HepG2 (cell line): ENCODE results near the gene CNTD1. TPM values are rescaled to one million over a fixed set of nuclear protein-coding genes. Genes with fewer than 3 reads are reported as not detected.

ENCODE experiments used
- ATF7 ChIP-seq, 2 experiments: fragments of 450-650 bp in 1 of 2; sonication (generic) in 1 of 2; formaldehyde crosslinking in 1 of 2; IDR thresholded peaks; 2 replicates each; pipeline versions ENCODE4 v1.4.0 to v1.6.1; 2016 to 2020; ENCODE audit warnings: antibody characterized with exemption in 1 of 2, mild to moderate bottlenecking in 1 of 2, missing genetic modification reagents in 1 of 2
- BORCS8-MEF2B ChIP-seq: sonication (generic); formaldehyde crosslinking; IDR thresholded peaks from 2 replicates; pipeline ENCODE4 v1.8.0; 2022; ENCODE audit warnings: mild to moderate bottlenecking, missing genetic modification reagents
- CREM ChIP-seq, 2 experiments: sonication (generic) in 1 of 2; formaldehyde crosslinking in 1 of 2; IDR thresholded peaks; 2 replicates each; pipeline versions ENCODE4 v1.4.0 to v1.6.1; 2016 to 2020; ENCODE audit warnings: antibody characterized with exemption in 1 of 2, mild to moderate bottlenecking in 1 of 2, missing genetic modification reagents in 1 of 2
- GFI1 ChIP-seq: sonication (generic); formaldehyde crosslinking; IDR thresholded peaks from 2 replicates; pipeline ENCODE4 v1.5.0; 2020; ENCODE audit warnings: missing genetic modification reagents, mild to moderate bottlenecking, borderline replicate concordance
- MEF2D ChIP-seq: sonication (generic); formaldehyde crosslinking; IDR thresholded peaks from 2 replicates; pipeline ENCODE4 v1.5.1; 2020; ENCODE audit warnings: mild to moderate bottlenecking, missing genetic modification reagents
- NFE2L1 ChIP-seq: sonication (generic); formaldehyde crosslinking; IDR thresholded peaks from 2 replicates; pipeline ENCODE4 v1.4.0; 2020; ENCODE audit warnings: missing genetic modification reagents, mild to moderate bottlenecking, borderline replicate concordance
- NR2C2 ChIP-seq: sonication (generic); formaldehyde crosslinking; IDR thresholded peaks from 2 replicates; pipeline ENCODE4 v1.4.0; 2020; ENCODE audit warnings: missing genetic modification reagents, mild to moderate bottlenecking, moderate library complexity, borderline replicate concordance
- SNRNP70 ChIP-seq: fragments of 200-400 bp; formaldehyde crosslinking; IDR thresholded peaks from 2 replicates; pipeline ENCODE4 v1.6.1; 2017; ENCODE audit warnings: mild to moderate bottlenecking, low read depth, low read length, moderate library complexity
- TBX2 ChIP-seq: sonication (generic); formaldehyde crosslinking; IDR thresholded peaks from 2 replicates; pipeline ENCODE4 v1.5.0; 2020; ENCODE audit warnings: missing genetic modification reagents, mild to moderate bottlenecking, borderline replicate concordance
- YEATS2 ChIP-seq: sonication (generic); formaldehyde crosslinking; IDR thresholded peaks from 2 replicates; pipeline ENCODE4 v1.4.0; 2020; ENCODE audit warnings: missing genetic modification reagents, borderline replicate concordance
- ZFP90 ChIP-seq: sonication (generic); formaldehyde crosslinking; IDR thresholded peaks from 2 replicates; pipeline ENCODE4 v1.8.0; 2022; ENCODE audit warnings: missing genetic modification reagents, mild to moderate bottlenecking, inconsistent platforms, borderline replicate concordance
- ZKSCAN5 ChIP-seq: sonication (generic); formaldehyde crosslinking; IDR thresholded peaks from 2 replicates; pipeline ENCODE4 v1.5.1; 2020; ENCODE audit warnings: mild to moderate bottlenecking, missing genetic modification reagents
- ZNF589 ChIP-seq: sonication (generic); formaldehyde crosslinking; conservative IDR thresholded peaks from 2 replicates; pipeline ENCODE4 v1.8.0; 2022; ENCODE audit warnings: mild to moderate bottlenecking, moderate library complexity, missing genetic modification reagents
- ZNF790 ChIP-seq: sonication (generic); formaldehyde crosslinking; IDR thresholded peaks from 2 replicates; pipeline ENCODE4 v1.8.0; 2022; ENCODE audit warnings: missing genetic modification reagents, mild to moderate bottlenecking, borderline replicate concordance
- polyA plus RNA-seq, 8 experiments: library from polyadenylated mRNA; depleted of rRNA in 3 of 8; stranded (reverse) in 7 of 8; unstranded in 1 of 8; fragments of >200 nt; fragmentation: Illumina TruSeq in 4 of 8; extraction: Trizol in 4 of 8; gene quantifications; 2 replicates each; pipeline versions ENCODE4 v1.2.1 to v1.2.3, GENCODE V29; 2011 to 2016; ENCODE audit warnings: low read depth in 4 of 8, missing spikeins in 1 of 8, mixed read lengths in 1 of 8; ENCODE audit not compliant: insufficient read depth in 1 of 8
- total RNA-seq, 5 experiments: library from RNA; depleted of rRNA; stranded (reverse); fragments of >200 nt; fragmentation: Illumina TruSeq; extraction: Trizol; gene quantifications; 2 replicates each; pipeline ENCODE4 v1.2.3, GENCODE V29; 2016; ENCODE audit warnings: low read depth in 1 of 5
- TF ChIP-seq, protein P1 (sequence below): sonication (generic); formaldehyde crosslinking; IDR thresholded peaks from 2 replicates; pipeline ENCODE4 v1.5.1; 2020; ENCODE audit warnings: mild to moderate bottlenecking, missing genetic modification reagents, moderate library complexity
- TF ChIP-seq, protein P2 (sequence below): sonication (generic); formaldehyde crosslinking; IDR thresholded peaks from 2 replicates; pipeline ENCODE4 v1.4.0; 2020; ENCODE audit warnings: mild to moderate bottlenecking, missing genetic modification reagents
- TF ChIP-seq, protein P3 (sequence below): sonication (generic); formaldehyde crosslinking; IDR thresholded peaks from 2 replicates; pipeline ENCODE4 v1.5.1; 2020; ENCODE audit warnings: missing genetic modification reagents, mild to moderate bottlenecking, borderline replicate concordance
- TF ChIP-seq, protein P4 (sequence below): sonication (generic); formaldehyde crosslinking; IDR thresholded peaks from 2 replicates; pipeline ENCODE4 v1.4.0; 2020; ENCODE audit warnings: missing genetic modification reagents, borderline replicate concordance

CNTD1 gene
- total and polyA plus RNA-seq, 2 of the 13 experiments (the other 11 are each of a cell fraction or from before 2014, with no cell fraction given), result 0.11 to 0.15 TPM

DNA sequence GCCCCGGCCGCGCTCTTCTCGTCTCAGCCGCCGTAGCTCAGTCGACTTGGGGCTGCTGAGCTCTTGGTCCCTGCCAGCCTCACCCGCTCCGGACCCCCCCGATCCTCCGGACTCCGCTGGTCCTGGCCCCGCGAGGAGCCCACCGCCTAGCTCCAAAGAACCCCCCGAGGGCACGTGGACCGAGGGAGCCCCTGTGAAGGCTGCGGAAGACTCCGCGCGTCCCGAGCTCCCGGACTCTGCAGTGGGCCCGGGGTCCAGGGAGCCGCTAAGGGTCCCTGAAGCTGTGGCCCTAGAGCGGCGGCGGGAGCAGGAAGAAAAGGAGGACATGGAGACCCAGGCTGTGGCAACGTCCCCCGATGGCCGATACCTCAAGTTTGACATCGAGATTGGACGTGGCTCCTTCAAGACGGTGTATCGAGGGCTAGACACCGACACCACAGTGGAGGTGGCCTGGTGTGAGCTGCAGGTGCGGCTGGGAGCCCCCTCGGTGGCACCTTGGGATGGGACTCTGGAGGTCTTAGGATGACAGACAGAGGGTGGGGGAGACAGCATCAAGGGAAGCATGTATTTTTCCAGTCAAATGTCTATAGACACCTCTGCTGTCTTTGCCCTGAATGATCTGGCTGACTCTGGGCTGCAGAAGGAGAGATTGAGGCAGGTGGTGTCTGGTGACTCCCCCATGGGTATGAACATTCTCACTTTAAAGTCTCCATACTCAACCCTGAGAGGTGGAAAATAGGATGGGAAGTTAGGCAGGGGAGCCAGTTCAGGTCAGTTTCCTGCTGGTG lies 17.6 kb upstream of the CNTD1 start (continued):
- no peak for TF ChIP-seq CREM (IDR thresholded peaks at IDR 0.05)
- no peak for TF ChIP-seq CREM (CRISPR knock-in tag; IDR thresholded peaks at IDR 0.05)
- TF ChIP-seq MEF2D (CRISPR knock-in tag), result peak; percentile 60; the same call in 1 of the 2 replicates
- TF ChIP-seq ZKSCAN5 (CRISPR knock-in tag), result no peak
- peak; percentile 54; the same call in 1 of the 2 replicates for TF ChIP-seq ZNF790
- TF ChIP-seq, protein P1, sequence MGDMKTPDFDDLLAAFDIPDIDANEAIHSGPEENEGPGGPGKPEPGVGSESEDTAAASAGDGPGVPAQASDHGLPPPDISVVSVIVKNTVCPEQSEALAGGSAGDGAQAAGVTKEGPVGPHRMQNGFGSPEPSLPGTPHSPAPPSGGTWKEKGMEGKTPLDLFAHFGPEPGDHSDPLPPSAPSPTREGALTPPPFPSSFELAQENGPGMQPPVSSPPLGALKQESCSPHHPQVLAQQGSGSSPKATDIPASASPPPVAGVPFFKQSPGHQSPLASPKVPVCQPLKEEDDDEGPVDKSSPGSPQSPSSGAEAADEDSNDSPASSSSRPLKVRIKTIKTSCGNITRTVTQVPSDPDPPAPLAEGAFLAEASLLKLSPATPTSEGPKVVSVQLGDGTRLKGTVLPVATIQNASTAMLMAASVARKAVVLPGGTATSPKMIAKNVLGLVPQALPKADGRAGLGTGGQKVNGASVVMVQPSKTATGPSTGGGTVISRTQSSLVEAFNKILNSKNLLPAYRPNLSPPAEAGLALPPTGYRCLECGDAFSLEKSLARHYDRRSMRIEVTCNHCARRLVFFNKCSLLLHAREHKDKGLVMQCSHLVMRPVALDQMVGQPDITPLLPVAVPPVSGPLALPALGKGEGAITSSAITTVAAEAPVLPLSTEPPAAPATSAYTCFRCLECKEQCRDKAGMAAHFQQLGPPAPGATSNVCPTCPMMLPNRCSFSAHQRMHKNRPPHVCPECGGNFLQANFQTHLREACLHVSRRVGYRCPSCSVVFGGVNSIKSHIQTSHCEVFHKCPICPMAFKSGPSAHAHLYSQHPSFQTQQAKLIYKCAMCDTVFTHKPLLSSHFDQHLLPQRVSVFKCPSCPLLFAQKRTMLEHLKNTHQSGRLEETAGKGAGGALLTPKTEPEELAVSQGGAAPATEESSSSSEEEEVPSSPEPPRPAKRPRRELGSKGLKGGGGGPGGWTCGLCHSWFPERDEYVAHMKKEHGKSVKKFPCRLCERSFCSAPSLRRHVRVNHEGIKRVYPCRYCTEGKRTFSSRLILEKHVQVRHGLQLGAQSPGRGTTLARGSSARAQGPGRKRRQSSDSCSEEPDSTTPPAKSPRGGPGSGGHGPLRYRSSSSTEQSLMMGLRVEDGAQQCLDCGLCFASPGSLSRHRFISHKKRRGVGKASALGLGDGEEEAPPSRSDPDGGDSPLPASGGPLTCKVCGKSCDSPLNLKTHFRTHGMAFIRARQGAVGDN (CRISPR knock-in tag), result peak; percentile 30
- TF ChIP-seq, protein P2, sequence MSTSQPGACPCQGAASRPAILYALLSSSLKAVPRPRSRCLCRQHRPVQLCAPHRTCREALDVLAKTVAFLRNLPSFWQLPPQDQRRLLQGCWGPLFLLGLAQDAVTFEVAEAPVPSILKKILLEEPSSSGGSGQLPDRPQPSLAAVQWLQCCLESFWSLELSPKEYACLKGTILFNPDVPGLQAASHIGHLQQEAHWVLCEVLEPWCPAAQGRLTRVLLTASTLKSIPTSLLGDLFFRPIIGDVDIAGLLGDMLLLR, result peak; percentile 80; the same call in 1 of the 2 replicates
- no peak for TF ChIP-seq SNRNP70
- TF ChIP-seq ZFP90 (CRISPR knock-in tag), result 0 out of 2 replicates have a peak, but pooled peaks have one; percentile 17
- TF ChIP-seq ATF7 (IDR thresholded peaks at IDR 0.05), result no peak
- TF ChIP-seq ATF7 (CRISPR knock-in tag; IDR thresholded peaks at IDR 0.05), result peak; percentile 26; the same call in 1 of the 2 replicates
- 0 out of 2 replicates have a peak, but pooled peaks have one; percentile 30 for TF ChIP-seq TBX2 (CRISPR knock-in tag)
- TF ChIP-seq BORCS8-MEF2B (CRISPR knock-in tag), result peak; percentile 54; the same call in 1 of the 2 replicates
- peak; percentile 13; the same call in 1 of the 2 replicates for TF ChIP-seq YEATS2 (CRISPR knock-in tag)
- no peak for TF ChIP-seq NR2C2 (CRISPR knock-in tag)
- TF ChIP-seq NFE2L1 (CRISPR knock-in tag), result peak; percentile 32; the same call in 1 of the 2 replicates
- TF ChIP-seq, protein P3, sequence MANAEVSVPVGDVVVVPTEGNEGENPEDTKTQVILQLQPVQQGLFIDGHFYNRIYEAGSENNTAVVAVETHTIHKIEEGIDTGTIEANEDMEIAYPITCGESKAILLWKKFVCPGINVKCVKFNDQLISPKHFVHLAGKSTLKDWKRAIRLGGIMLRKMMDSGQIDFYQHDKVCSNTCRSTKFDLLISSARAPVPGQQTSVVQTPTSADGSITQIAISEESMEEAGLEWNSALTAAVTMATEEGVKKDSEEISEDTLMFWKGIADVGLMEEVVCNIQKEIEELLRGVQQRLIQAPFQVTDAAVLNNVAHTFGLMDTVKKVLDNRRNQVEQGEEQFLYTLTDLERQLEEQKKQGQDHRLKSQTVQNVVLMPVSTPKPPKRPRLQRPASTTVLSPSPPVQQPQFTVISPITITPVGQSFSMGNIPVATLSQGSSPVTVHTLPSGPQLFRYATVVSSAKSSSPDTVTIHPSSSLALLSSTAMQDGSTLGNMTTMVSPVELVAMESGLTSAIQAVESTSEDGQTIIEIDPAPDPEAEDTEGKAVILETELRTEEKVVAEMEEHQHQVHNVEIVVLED (CRISPR knock-in tag), result no peak
- peak; percentile 44 for TF ChIP-seq GFI1
- no peak for TF ChIP-seq ZNF589 (CRISPR knock-in tag)
- TF ChIP-seq, protein P4, sequence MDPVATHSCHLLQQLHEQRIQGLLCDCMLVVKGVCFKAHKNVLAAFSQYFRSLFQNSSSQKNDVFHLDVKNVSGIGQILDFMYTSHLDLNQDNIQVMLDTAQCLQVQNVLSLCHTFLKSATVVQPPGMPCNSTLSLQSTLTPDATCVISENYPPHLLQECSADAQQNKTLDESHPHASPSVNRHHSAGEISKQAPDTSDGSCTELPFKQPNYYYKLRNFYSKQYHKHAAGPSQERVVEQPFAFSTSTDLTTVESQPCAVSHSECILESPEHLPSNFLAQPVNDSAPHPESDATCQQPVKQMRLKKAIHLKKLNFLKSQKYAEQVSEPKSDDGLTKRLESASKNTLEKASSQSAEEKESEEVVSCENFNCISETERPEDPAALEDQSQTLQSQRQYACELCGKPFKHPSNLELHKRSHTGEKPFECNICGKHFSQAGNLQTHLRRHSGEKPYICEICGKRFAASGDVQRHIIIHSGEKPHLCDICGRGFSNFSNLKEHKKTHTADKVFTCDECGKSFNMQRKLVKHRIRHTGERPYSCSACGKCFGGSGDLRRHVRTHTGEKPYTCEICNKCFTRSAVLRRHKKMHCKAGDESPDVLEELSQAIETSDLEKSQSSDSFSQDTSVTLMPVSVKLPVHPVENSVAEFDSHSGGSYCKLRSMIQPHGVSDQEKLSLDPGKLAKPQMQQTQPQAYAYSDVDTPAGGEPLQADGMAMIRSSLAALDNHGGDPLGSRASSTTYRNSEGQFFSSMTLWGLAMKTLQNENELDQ, result no peak
